Astrocyte of the spinal cord (primary cell): ENCODE measurements around the gene DHX58.

Experiments used
- DNase-seq: peaks from one replicate; pipeline ENCODE4 v3.0.0; 2011; ENCODE audit warnings: low read depth, low spot score
- H3K4me3 ChIP-seq: 2 replicates; pipeline ENCODE4 v1.5.1; 2011; ENCODE audit warnings: low read depth, mild to moderate bottlenecking, low read length, moderate library complexity
- CTCF ChIP-seq: IDR thresholded peaks from 2 replicates; pipeline ENCODE4 v1.5.1; 2012; ENCODE audit warnings: low read depth, mild to moderate bottlenecking, low read length, inconsistent platforms
- in situ Hi-C: cut with HindIII; loops from 2 replicates; pipeline ENCODE4 v1.10.0; 2017; ENCODE audit warnings: low sequenced_read_pairs

The DHX58 gene

GRCh38 chr17:42110301-42111264 is 1.9 kb downstream of the DHX58 start:
- H3K4me3 ChIP-seq, result no peak overlapping the region
- in situ Hi-C loops, result no loop called here
- no peak for DNase-seq
- no peak for TF ChIP-seq CTCF

GRCh38 chr17:42109086-42109485 is 3.4 kb downstream of the DHX58 start:
- no peak for DNase-seq
- no peak for TF ChIP-seq CTCF
- in situ Hi-C loops, result no loop called here
- no peak overlapping the region for H3K4me3 ChIP-seq

GRCh38 chr17:42107597-42108576 is 4.6 kb downstream of the DHX58 start:
- no peak for TF ChIP-seq CTCF
- peak; percentile 62 for DNase-seq
- in situ Hi-C loops, result no loop called here
- H3K4me3 ChIP-seq, result peak overlapping the region; percentile 27

- no peak for TF ChIP-seq CTCF
Observed at GRCh38 chr17:42107124-42107523, 5.4 kb downstream of the DHX58 start.

GRCh38 chr17:42106009-42106408 is 6.5 kb downstream of the DHX58 start:
- H3K4me3 ChIP-seq, result no peak overlapping the region
- no peak for DNase-seq
- TF ChIP-seq CTCF, result no peak
- in situ Hi-C loops, result no loop called here

More at GRCh38 chr17:42107124-42107523, 5.4 kb downstream of the DHX58 start:
- in situ Hi-C loops, result no loop called here
- H3K4me3 ChIP-seq, result no peak overlapping the region
- no peak for DNase-seq

- in situ Hi-C loops, result no loop called here
- H3K4me3 ChIP-seq, result no peak overlapping the region
- no peak for DNase-seq
- no peak for TF ChIP-seq CTCF
Observed at GRCh38 chr17:42104264-42104663, 8.2 kb downstream of the DHX58 start.
